ELF-1 (cell line): ENCODE measurements around the gene MAPK11.

Experiments used
- DNase-seq: peaks from one replicate; pipeline ENCODE4 v3.0.0-alpha.2; 2016; ENCODE audit warnings: low read depth, low spot score

The MAPK11 gene

DNA sequence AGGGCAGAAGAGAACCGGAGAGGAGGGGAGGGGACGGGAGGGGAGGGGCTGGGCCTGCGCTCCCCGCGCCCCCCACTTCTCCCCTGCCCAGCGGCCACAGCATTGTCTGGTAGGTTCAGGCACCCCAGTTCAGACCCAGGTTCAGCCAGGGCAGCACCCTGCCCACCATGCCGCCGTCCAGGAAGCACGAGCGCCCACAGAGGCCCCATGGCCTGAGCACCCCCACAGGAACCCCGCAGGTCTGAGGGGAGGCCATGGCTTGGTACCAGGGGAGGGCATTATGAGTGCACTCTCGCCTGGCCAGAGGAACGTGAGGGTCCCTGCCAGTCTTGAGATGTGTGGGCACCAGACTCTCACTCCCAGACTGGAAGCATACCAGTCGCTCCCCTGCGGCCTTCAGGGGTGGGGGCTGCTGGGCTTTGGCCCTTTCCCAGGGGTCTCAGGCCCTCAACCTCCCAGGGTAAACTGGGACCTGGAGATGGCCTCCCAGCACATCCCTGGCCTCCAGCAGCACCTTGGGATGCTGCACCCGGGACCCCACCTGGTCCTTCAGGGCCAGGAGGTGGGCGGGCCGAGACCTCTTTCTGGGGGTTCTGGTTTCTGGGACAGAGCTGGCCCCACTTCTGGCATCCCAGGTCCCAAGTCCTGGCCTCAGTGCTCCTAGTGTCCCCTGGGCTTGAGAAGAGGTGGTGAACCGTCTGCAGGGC, 37.9 kb upstream of the MAPK11 start:
- no peak for DNase-seq

DNA sequence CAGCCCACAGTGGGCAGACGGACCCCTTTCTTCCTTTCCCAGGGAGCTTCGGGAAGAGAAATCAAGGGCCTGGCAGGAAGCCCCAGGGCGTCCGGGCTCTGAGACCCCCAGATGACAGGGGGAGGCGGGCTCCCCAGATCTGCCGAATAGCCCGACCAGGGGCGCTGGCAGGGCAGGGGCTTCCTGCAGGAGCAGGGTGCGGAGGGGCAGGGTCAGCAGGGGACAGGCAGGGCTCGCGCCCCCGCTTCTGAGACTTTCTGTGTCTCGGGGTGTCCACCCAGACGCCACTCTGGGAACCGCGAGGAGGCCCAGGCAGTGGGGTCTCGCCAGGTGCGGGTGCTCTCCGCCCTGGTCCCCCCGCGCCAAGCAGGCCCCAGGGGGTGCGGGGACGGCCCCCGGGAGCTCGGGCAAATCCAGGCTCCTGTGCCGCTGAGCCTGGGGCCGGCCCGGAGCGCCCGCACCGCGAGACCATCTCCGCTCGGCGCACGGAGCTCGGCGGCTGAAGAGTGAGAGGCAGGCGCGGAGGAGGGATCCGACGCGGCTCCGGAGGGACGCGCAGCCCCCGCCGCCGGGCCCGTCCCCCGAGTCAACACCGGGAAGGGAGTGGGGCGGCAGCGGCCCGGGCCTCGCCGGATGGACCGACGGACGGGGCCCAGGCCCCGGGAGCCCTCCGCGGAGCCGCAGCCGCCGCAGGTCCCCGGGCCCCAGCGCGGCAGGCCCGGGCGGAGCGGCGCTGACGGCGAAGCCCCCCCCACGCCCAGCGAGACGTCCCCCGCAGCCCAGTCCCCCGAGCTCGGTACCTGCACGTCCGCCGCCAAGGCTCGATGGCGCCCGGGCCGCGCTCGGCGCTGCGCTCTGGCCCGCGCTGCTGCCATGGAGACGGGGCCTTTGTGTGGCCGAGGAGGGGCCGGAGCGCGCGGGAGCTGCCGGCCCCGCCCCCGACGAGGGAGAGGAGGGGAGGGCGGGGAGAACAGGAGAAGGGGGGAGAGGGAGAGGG, 36.9 kb upstream of the MAPK11 start, which contains the start of gene PLXNB2:
TSS of gene PLXNB2 (minus strand) at position 894 of the 997 bp plus-strand sequence. CDS start 17,062 bp downstream, outside the sequence.
- peak; percentile 63 for DNase-seq

DNA sequence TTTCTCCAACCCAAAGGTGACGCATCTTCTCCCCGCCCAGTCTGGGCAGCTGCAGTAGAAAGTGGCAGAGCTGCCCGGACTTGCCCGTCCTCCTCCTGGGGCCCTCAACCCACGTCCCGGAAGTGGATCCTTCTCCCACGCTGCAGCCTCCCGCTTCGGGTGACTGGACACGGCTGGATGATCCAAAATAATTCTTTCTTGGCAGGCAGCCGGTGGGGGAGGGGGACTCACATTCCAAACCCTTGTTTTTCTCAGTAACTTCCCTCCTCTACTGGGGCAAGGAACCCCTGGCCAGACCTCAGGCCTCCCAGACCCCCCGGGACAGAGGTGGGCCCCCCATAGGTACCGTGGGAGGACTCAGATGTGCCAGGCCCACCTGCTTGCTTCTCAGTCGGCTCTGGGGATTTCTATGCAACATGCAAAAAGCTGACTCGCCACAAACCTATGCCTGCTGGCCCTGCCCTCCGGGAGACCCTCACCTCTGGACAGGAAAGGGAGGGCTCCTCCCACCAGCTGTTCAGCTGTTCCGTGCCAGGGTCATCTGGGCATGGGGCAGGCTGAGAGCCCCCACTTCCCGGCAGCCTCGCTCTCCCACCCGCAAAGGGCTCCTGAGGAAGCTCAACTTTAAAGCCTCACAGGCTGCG, 35.9 kb upstream of the MAPK11 start:
- DNase-seq, result peak; percentile 50

DNA sequence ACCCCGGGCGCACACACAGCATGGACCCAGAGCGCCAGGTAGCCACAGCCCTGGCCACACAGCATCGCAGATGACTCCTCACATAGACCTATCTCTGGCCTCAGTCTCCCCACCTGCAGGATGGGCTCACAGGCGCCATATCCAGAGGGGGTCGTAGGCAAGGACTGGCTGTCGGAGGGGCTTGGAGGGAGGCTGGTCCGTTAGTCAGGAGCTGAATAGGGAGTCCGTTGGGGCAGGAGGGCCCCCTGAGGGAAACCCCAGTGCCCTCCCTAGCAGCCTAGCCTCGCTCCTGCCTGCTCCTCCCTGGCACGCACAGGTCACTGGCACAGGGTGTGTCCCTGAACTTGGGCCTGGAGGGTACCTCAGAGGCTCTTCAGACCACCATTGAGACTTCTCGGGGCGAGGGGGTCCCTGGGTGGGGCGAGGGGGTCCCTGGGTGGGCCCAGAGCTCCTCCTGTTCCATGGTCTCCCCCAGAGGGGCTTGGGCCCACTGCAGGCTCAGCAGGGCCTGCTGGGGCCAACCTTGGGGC, 35.3 kb upstream of the MAPK11 start:
- DNase-seq, result no peak

DNA sequence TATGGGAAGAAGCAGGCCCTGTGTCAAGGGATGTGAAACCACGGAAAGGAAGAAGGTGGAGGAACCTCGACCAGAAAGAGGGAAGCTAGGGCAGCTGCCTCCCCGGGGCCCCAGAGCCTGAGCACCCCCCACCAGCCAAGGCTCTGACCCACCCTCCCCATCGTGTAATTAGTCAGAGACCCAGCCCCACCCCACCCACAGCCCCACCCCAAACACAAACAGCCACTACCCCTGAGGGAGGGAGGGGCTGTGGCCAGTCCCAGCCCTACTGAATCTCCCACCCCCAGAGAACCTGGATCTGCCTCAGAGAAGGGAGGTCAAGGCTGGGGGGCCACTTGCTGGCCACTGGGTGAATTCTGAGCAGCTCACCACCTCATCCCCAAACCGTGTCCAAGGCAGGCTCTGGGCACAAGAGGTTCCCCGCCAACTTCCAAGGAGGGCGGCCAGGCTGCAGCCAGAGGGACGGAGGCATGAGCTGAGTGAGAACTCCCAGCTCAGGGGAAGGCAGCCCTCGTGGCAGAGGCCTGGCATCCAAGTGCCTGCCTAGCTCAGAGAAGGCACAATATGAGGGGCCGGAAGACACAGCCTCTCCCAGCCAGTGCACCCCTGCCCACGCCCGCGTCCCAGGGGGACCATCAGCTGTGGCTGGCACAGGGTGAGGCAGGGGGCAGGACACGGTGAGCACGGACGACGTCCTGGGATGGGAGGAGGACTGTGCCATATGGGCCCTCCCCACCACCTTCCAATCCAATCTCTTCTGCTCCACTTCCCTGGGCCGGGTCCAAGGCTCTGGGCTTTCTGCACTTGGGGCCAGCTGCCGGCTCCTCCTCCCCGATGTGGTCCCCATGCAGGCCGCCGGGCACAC, 34.6 kb upstream of the MAPK11 start:
- DNase-seq, result no peak

DNA sequence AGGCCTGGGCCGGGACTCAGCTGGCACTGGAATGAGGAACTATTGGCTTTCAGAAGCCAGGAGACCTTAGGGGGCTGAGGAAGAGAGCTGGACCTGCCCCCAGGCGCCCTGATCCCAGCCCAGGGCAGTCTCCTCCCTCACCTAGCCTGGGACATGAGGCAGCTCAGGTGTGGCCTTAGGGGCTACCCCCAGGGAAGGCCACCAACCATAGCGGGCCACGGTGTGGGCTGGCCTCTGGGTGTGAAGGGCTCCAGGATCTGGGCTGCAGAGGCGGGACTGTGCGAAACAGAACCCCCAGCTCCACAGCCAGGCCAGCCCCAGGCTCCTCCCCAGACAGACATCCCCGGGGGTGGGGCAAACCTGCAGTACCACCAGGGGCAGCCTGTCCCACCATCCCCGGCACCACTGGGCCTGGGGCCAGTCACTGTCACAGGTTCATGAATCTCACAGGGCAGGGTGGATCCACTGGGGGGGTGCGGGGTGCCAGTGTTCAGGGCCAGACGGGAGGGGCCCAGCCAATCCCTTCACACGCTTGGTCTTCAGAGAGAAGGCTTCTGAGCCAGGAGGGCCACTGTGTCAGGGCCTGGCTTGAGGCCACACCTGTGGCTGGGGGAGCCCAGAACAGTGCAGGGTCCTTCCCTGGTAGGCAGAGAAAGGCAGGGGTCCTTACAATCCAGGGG, 33.8 kb upstream of the MAPK11 start:
- DNase-seq, result peak; percentile 73

DNA sequence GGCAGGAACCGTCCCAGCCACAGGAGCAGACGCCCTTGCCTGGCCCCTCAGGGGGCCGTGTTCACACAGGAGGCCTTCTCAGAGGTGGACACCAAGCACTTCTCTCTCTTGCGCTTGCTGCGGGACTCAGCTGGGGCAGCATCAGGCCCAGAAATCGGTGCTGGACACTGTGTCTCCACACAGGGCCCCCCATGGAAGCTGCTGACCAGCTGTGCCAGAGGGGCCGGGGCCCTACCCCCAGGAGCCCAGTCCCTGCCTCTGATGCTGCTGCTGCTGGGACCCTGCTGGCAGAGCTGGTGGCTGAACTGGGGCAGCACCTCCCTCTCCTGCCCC, 33.3 kb upstream of the MAPK11 start:
- no peak for DNase-seq

DNA sequence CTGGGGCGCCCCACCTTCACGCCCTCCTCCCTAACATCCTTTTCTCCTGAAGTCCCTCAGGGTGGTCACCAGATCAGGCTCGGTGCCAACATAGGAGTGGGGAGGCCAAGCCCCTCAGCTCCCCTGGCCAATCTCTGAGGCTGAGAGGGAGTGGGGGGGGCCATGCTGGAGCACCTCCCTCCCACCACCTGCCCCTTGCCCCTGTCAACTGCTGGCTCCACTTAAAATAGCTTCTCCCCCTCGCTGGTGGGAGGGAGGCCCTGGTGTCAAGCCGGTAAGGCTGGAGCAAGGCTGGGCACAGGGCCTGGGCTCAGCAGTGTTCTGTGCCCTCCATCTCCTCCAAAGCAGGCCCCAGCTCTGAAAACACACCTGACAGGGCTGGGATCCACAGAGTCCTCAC, 32.4 kb upstream of the MAPK11 start:
- no peak for DNase-seq

DNA sequence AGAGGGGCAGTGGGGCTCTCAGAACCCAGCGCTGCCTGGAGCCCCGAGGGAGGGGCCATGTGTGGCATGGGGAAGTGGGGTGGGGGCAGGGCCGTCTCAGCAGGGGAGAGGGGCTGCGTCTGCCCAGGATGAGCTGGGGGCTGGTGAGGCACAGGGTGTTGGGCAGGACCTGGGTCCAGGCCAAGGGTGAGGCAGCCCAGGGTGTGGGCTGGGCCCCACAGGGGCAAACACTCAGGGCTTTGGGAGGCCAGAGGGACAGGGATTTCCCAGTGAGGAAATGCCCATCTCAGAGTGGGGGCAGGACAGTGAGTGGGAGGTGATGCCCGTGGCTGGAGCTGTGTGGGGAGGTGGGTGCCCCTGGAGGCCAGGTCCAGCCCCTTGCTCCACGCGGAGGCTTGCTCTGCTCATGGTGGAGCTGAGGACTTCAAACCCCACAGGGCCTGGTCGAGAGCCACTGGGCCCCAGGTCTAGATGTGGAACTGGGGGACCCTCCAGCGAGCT, 31.9 kb upstream of the MAPK11 start:
- no peak for DNase-seq

DNA sequence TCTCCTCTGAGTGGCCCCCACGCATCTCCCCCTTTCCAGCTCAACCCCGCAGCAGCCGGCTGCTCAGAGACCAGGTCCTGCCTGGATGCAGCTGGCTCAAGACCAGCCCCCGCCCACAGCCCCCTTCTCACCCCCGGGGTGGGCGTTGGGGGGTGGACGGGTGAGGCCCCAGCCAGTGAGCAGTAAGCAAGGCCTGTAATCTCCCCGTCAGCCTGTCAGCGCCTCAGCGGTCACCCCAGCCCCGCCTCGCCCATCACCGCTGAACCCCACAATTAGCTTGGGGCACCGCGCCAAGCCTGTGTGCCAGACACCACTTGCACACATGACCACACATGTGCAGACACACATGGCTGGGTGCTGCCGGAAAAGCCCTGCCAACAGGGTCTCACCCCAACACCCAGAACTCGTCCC, 31.4 kb upstream of the MAPK11 start:
- DNase-seq, result no peak

DNA sequence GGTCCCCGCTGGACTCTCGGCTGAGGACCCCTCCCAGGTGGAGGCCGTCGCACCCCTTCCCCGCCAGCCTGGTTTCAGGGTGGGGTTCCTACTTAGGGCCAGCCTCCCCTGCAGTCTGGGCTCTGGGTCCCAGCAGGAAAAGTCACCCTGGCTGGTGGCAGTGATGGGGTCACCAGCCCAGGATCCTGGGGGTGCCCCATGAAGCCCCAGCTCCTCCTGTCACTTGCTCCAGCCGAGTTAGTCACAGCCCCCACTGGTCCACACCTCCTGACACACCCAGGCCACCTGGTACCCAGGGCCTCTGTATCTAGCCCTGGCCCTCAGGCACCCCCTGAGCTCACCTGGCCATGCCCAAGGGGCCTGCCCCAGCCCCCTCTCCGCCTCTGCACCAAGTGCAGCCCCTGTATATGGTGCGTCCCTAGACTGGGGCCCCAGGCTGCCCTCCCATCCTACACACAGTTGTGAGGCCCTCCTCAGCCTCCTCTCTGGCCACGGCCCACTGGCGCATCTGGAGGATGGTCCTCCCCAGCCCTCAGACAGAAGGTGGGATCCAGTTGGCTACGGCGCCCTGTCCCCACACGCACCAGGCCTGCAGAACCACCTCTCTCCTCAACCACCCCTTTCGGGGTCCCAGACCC, 30.6 kb upstream of the MAPK11 start:
- DNase-seq, result no peak

DNA sequence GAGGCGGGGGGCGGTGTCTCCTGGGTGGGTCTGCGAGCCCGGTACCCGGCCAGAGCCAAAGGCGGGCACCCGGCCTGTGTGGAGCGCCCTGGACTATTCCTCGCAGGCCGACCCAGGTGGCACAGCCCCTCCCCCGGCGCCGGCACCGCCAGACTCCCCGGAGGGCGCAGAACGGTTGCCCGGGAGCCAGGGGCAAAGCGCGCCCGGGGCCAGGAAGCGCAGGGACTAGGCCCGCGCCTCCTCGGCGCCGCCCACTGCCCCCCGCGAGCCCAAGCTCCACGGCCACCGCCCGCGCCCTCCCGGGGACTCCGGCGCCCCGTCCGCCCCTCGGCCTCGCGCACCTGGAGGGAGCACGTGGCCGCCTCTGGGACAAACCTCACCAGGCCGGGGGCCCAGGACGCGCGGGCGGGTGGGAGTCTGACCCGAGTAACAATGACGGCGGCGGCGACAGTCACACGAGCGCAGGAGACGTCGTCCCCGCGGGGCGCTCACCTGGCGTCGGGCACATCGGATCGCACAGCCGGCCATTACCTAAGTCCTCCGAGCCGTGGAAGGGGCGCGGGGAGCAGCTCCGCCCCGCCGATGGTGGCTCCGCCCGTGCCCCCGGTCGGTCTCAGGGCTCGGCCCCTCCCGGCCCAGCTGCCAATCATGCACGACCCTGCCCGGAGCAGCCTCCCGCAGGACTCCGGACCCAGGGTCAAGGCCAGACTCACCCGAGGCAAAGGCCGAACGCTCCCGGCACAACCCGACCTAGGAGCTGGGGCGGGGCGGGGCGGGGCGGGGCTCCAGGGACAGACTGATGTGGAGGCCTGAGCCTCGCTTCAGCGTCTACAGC, 29.8 kb upstream of the MAPK11 start:
- DNase-seq, result peak; percentile 83

DNA sequence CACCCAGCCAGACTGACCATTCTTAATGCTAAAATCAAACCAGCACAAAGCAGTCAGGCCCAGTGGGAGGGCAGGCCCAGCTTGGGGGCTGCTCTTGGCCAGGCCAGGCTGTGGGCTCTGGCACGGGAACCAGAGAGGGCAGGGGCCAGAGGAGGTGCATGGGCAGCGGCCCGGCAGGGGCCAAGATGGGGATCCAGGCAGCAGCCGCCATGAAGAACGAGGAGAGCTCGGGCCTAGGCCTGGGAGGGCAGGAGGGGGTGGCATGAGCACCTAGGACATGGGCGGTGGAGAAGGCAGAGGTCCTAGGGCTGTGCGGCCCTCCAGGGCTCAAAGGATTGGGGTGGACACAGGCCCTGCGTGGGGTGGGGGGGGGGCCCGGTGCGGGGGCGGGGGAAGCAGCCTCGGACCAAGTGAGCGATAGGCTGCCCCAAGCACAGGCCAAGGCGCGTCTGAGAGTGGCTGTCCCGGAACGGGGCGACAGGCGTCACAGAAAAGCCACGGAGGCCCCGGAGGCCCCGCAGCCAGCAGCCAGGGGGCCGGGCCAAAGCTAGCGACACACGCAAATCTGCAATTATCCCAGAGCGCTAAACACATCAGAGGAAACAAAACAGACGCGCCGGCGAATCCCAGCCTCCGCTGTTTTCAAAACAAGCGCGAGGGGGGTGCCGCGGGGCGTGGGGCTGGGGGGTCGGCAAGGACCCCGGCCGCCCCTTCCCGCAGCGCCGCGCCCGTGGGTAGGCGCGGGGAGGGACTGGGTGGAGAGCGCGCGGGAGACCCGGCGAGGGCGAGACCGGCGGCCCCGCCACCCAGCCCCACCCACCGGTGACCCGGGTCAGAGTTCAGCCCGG, 29.0 kb upstream of the MAPK11 start:
- DNase-seq, result peak; percentile 24

DNA sequence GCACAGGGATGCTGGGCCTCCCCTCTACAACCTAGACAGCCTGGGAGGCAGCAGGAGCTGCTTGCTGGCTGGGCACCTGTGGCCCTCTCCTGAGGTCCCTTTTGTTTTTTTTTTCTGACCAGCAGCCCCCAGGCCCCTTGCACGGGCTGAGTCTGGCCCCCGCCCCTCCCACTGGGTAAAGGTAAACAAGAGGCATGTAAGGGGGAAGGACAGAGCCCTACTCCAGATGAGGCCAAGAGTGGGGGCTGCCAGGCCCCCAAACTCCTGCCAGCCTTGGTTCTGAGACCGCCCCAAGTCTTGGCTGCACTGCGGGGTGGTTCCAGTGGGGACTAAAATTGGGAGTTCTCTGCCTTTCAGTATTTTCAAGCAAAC, 28.1 kb upstream of the MAPK11 start:
- no peak for DNase-seq

DNA sequence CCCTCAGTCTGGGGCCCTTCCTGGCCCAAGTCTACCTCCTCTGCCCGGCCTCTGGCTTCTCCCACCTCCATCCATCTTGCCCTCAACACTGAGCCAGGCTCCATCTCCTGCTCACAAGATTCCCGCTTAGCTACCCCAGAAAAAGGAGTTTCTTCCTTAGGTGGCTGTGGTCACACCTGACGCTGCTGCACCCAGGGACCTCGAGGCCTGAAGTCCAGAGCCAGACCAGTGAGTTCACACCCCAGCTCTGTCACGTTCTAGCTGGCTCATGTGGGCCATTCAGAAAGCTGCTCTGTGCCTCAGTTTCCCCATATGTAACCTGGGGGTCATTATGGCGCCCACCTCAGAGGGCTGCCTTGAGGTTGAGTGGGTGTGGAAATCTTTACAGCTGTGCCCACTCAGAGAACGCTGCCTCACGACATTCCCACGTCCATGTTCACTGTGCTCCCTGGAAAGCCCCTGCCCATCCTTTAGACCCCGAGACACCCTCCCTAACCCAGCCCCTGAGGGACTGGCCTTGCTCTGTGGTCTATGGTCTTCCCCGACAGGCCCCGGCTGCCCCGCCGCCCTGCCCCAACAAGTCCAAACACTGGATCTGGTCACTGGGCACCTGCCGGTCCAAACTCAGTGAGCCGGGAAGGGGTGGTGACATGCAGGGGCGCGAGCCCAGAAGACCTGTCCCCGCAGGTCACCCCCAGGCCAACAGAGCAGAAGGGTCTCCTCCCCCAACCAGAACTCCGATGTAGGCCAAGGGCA, 27.5 kb upstream of the MAPK11 start:
- no peak for DNase-seq

DNA sequence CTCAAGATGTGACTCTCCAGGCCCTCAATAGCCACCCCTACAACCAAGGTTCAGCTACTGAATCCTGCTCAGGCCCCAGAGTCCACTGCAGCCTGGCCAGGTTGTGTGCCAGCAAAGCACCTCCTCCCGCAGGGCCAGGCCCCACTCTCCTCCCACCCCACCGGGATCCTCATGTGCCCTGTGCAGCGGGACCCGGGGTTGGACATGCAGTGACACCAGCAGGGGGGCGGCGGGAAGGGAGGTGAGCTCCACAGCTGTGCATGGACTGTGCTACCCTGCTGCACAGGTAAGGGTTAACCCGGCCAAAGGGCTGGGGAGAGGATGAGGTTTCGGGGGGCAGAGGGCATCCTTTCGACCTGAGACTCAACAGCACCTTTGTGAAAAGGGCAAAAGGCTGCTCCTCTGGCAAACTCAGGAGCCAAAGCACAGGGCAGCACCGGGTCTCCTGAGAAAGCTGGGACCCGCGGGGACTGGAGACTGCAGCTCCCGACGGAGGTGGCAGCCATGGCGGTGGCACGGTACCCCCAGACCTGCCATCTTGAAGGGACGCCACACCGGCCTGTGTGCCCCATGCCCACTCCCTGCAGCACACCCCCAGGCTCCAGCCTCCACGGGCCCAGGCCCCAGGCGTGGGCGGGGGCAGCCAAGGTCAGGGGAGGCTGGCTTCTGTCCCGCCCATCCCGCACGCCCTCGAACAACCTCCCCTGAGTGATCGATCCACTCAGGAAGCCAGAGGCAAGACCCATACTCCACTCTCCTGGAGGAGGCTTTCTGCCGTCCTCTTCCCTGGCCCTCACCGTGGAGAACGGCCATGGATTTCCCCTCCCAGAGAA, 26.7 kb upstream of the MAPK11 start:
- DNase-seq, result no peak

DNA sequence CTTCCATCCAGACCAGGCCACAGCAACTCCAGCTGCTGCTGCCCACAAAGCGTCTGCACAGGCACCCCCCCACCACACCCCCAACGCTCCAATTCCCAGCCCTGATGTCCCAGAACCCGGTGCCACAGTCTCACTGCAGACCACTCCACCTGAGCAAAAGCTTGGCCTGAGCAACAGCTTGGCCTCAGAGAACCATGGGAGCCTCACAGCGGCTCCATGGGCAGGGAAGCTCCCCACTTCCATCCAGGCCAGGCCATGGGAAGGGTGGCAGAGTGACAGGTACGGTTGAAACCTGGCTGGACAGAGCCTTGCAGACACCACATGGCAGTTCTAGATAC, 24.1 kb upstream of the MAPK11 start:
- no peak for DNase-seq
